ENCODE measurements around the gene SLC1A4.

GRCh38 chr2:65039640-65040039 is 50.4 kb downstream of the SLC1A4 start:
- TF ChIP-seq POLR2A (IDR thresholded peaks at IDR 0.05): no peak
- TF ChIP-seq, protein P1, sequence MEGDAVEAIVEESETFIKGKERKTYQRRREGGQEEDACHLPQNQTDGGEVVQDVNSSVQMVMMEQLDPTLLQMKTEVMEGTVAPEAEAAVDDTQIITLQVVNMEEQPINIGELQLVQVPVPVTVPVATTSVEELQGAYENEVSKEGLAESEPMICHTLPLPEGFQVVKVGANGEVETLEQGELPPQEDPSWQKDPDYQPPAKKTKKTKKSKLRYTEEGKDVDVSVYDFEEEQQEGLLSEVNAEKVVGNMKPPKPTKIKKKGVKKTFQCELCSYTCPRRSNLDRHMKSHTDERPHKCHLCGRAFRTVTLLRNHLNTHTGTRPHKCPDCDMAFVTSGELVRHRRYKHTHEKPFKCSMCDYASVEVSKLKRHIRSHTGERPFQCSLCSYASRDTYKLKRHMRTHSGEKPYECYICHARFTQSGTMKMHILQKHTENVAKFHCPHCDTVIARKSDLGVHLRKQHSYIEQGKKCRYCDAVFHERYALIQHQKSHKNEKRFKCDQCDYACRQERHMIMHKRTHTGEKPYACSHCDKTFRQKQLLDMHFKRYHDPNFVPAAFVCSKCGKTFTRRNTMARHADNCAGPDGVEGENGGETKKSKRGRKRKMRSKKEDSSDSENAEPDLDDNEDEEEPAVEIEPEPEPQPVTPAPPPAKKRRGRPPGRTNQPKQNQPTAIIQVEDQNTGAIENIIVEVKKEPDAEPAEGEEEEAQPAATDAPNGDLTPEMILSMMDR (IDR thresholded peaks at IDR 0.05): no peak

All from testis (tissue), 2 donors.